ENCODE measurements around the gene KCNK7.

The KCNK7 gene

GRCh38 chr11:65562788-65563187 is 32.8 kb downstream of the KCNK7 start:
- H3K27ac ChIP-seq (ENCODE audit: low read length), result no peak overlapping the region

DNA sequence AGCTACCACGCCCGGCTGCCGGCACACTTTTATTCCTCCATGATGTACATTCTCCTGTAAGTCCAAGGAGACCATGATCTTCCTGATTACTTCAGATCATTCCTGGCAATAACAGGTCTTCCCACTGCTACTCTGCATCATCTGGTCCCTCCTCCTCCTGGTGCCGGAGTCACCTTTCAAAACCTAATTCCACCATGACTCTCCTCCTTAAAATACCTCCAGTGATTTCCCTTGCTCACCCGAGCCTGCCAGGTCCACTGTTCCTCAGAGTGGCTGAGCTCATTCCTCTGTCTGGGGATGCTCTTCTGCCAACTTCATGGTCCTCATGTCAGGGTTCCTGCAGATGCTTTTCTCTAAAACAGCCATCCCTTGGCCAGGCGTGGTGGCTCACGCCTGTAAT is 33.6 kb downstream of the KCNK7 start:
- H3K4me1 ChIP-seq (ENCODE audit: control insufficient read depth, insufficient read depth, low read length), result peaks cover 12% of the 10 kb centered on the region
- H3K9me3 ChIP-seq (ENCODE audit: control insufficient read depth, insufficient read depth, low read length), result no peaks in the 10 kb centered on the region
- DNase-seq (ENCODE audit: low read depth, low spot score), result no peak
- H3K27ac ChIP-seq (ENCODE audit: low read length), result no peak overlapping the region
- no CpG with 5 or more reads among the region's 7 CpGs for WGBS (ENCODE audit: insufficient coverage, insufficient read length)
- no peaks in the 10 kb centered on the region for H3K36me3 ChIP-seq (ENCODE audit: control insufficient read depth, insufficient read depth, low read length)
- no peak overlapping the region for H3K4me3 ChIP-seq (ENCODE audit: low read length)
- H3K27me3 ChIP-seq (ENCODE audit: control insufficient read depth, insufficient read depth, low read length), result no peaks in the 10 kb centered on the region; the same call in 1 of the 2 replicates

More at GRCh38 chr11:65562788-65563187, 32.8 kb downstream of the KCNK7 start:
- WGBS (ENCODE audit: insufficient coverage, insufficient read length), result no CpG with 5 or more reads among the region's 9 CpGs
- Histone ChIP-seq H3K27me3 (ENCODE audit: control insufficient read depth, insufficient read depth, low read length) (no peaks in the 10 kb centered on the region), H3K4me3 (ENCODE audit: low read length) (no peak overlapping the region), H3K36me3 (ENCODE audit: control insufficient read depth, insufficient read depth, low read length) (no peaks in the 10 kb centered on the region), H3K4me1 (ENCODE audit: control insufficient read depth, insufficient read depth, low read length) (peaks cover 12% of the 10 kb centered on the region), H3K9me3 (ENCODE audit: control insufficient read depth, insufficient read depth, low read length) (no peaks in the 10 kb centered on the region)
- DNase-seq (ENCODE audit: low read depth, low spot score), result no peak

GRCh38 chr11:65560555-65561418 is 34.8 kb downstream of the KCNK7 start:
- DNase-seq (ENCODE audit: low read depth, low spot score), result no peak
- WGBS (ENCODE audit: insufficient coverage, insufficient read length), result no CpG with 5 or more reads among the region's 15 CpGs
- no peak overlapping the region for H3K27ac ChIP-seq (ENCODE audit: low read length)
- peaks cover 13% of the 10 kb centered on the region for H3K4me1 ChIP-seq (ENCODE audit: control insufficient read depth, insufficient read depth, low read length)
- no peaks in the 10 kb centered on the region; the same call in 1 of the 2 replicates for H3K27me3 ChIP-seq (ENCODE audit: control insufficient read depth, insufficient read depth, low read length)
- no peak overlapping the region for H3K4me3 ChIP-seq (ENCODE audit: low read length)
- H3K36me3 ChIP-seq (ENCODE audit: control insufficient read depth, insufficient read depth, low read length), result no peaks in the 10 kb centered on the region
- no peaks in the 10 kb centered on the region for H3K9me3 ChIP-seq (ENCODE audit: control insufficient read depth, insufficient read depth, low read length)

GRCh38 chr11:65559951-65560537 is 35.6 kb downstream of the KCNK7 start:
- Histone ChIP-seq H3K27ac (ENCODE audit: low read length) (no peak overlapping the region), H3K4me3 (ENCODE audit: low read length) (no peak overlapping the region), H3K4me1 (ENCODE audit: control insufficient read depth, insufficient read depth, low read length) (peaks cover 13% of the 10 kb centered on the region), H3K36me3 (ENCODE audit: control insufficient read depth, insufficient read depth, low read length) (no peaks in the 10 kb centered on the region), H3K27me3 (ENCODE audit: control insufficient read depth, insufficient read depth, low read length) (no peaks in the 10 kb centered on the region; the same call in 1 of the 2 replicates), H3K9me3 (ENCODE audit: control insufficient read depth, insufficient read depth, low read length) (no peaks in the 10 kb centered on the region)
- DNase-seq (ENCODE audit: low read depth, low spot score), result no peak
- no CpG with 5 or more reads among the region's 5 CpGs for WGBS (ENCODE audit: insufficient coverage, insufficient read length)

GRCh38 chr11:65559535-65559934 is 36.1 kb downstream of the KCNK7 start:
- Histone ChIP-seq H3K36me3 (ENCODE audit: control insufficient read depth, insufficient read depth, low read length) (no peaks in the 10 kb centered on the region), H3K27me3 (ENCODE audit: control insufficient read depth, insufficient read depth, low read length) (no peaks in the 10 kb centered on the region; the same call in 1 of the 2 replicates), H3K27ac (ENCODE audit: low read length) (no peak overlapping the region), H3K4me3 (ENCODE audit: low read length) (no peak overlapping the region), H3K9me3 (ENCODE audit: control insufficient read depth, insufficient read depth, low read length) (no peaks in the 10 kb centered on the region), H3K4me1 (ENCODE audit: control insufficient read depth, insufficient read depth, low read length) (peaks cover 13% of the 10 kb centered on the region)
- no peak for DNase-seq (ENCODE audit: low read depth, low spot score)
- no CpG with 5 or more reads among the region's 5 CpGs for WGBS (ENCODE audit: insufficient coverage, insufficient read length)

- no peaks in the 10 kb centered on the region for H3K9me3 ChIP-seq (ENCODE audit: control insufficient read depth, insufficient read depth, low read length)
- no peak overlapping the region; the same call in 1 of the 2 replicates for H3K4me3 ChIP-seq (ENCODE audit: low read length)
- H3K4me1 ChIP-seq (ENCODE audit: control insufficient read depth, insufficient read depth, low read length), result peaks cover 13% of the 10 kb centered on the region
- no peaks in the 10 kb centered on the region for H3K36me3 ChIP-seq (ENCODE audit: control insufficient read depth, insufficient read depth, low read length)
- no peaks in the 10 kb centered on the region; the same call in 1 of the 2 replicates for H3K27me3 ChIP-seq (ENCODE audit: control insufficient read depth, insufficient read depth, low read length)
- no CpG with 5 or more reads among the region's 19 CpGs for WGBS (ENCODE audit: insufficient coverage, insufficient read length)
- DNase-seq (ENCODE audit: low read depth, low spot score), result no peak
- H3K27ac ChIP-seq (ENCODE audit: low read length), result no peak overlapping the region
Measured at GRCh38 chr11:65558930-65559509, 36.6 kb downstream of the KCNK7 start.

GRCh38 chr11:65558002-65558929 is 37.3 kb downstream of the KCNK7 start, which contains the start of gene LTBP3:
Gene LTBP3 (minus strand): TSS chr11:65558359. CDS start chr11:65557959, 400 bp downstream.
- Histone ChIP-seq H3K27ac (ENCODE audit: low read length) (no peak within 1 kb of the TSS), H3K36me3 (ENCODE audit: control insufficient read depth, insufficient read depth, low read length) (no peaks in the 10 kb centered on the region), H3K27me3 (ENCODE audit: control insufficient read depth, insufficient read depth, low read length) (no peaks in the 10 kb centered on the region; the same call in 1 of the 2 replicates), H3K9me3 (ENCODE audit: control insufficient read depth, insufficient read depth, low read length) (no peaks in the 10 kb centered on the region), H3K4me3 (ENCODE audit: low read length) (peak within 1 kb of the TSS; percentile 50; the same call in 1 of the 2 replicates), H3K4me1 (ENCODE audit: control insufficient read depth, insufficient read depth, low read length) (peaks cover 14% of the 10 kb centered on the region)
- no peak for DNase-seq (ENCODE audit: low read depth, low spot score)
- no CpG with 5 or more reads among the region's 79 CpGs for WGBS (ENCODE audit: insufficient coverage, insufficient read length)

GRCh38 chr11:65557280-65558001 is 38.2 kb downstream of the KCNK7 start:
- no peak for DNase-seq (ENCODE audit: low read depth, low spot score)
- Histone ChIP-seq H3K9me3 (ENCODE audit: control insufficient read depth, insufficient read depth, low read length) (no peaks in the 10 kb centered on the region), H3K4me3 (ENCODE audit: low read length) (peak overlapping the region; percentile 50; the same call in 1 of the 2 replicates), H3K36me3 (ENCODE audit: control insufficient read depth, insufficient read depth, low read length) (no peaks in the 10 kb centered on the region), H3K4me1 (ENCODE audit: control insufficient read depth, insufficient read depth, low read length) (peaks cover 16% of the 10 kb centered on the region), H3K27me3 (ENCODE audit: control insufficient read depth, insufficient read depth, low read length) (no peaks in the 10 kb centered on the region; the same call in 1 of the 2 replicates), H3K27ac (ENCODE audit: low read length) (no peak overlapping the region)
- no CpG with 5 or more reads among the region's 47 CpGs for WGBS (ENCODE audit: insufficient coverage, insufficient read length)

DNA sequence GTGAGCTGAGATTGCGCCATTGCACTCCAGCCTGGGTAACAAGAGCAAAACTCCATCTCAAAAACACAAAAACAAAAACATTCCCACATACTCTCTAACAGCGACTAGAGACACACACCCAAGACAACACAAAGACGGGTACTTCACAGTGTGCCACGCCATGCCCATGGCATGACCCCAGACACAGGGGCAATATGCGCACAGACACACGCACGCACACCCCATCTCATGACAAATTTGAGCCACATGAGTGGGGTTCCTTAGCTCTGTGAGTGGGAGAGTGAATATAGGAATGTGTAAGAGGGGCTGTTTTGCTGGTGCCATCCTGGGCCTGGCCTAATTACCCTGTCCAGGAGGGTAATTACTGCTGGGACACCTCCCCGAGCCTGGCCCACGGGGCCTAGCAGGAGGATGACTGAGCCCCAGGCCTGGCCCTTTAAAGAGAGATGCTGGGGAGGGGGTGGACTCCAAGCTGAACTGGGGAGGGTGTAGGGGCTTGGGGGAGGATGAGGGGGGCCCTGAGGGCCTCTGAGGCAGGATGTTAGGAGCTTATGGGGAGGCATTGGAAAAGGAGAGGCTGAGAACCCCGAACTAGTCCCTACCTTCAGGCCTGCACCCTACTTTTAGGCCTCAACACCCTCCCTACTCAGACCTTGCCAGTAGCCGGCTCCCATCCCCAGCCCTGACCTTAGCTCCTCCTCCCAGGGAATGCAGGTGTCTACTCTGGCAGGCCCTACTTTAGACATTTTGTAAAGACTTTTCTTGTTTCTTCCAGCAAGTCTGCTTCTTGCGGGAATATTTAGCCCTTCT is 38.9 kb downstream of the KCNK7 start:
- H3K27me3 ChIP-seq (ENCODE audit: control insufficient read depth, insufficient read depth, low read length), result no peaks in the 10 kb centered on the region; the same call in 1 of the 2 replicates
- H3K27ac ChIP-seq (ENCODE audit: low read length), result no peak overlapping the region
- no peaks in the 10 kb centered on the region for H3K9me3 ChIP-seq (ENCODE audit: control insufficient read depth, insufficient read depth, low read length)
- H3K36me3 ChIP-seq (ENCODE audit: control insufficient read depth, insufficient read depth, low read length), result no peaks in the 10 kb centered on the region
- no CpG with 5 or more reads among the region's 12 CpGs for WGBS (ENCODE audit: insufficient coverage, insufficient read length)
- peaks cover 19% of the 10 kb centered on the region for H3K4me1 ChIP-seq (ENCODE audit: control insufficient read depth, insufficient read depth, low read length)
- DNase-seq (ENCODE audit: low read depth, low spot score), result no peak
- no peak overlapping the region for H3K4me3 ChIP-seq (ENCODE audit: low read length)
